ENCODE measurements around the gene RNF212B. TPM values are rescaled to one million over a fixed set of nuclear protein-coding genes. Genes with fewer than 3 reads are reported as not detected.

The RNF212B gene
- total and polyA plus RNA-seq, 2 of the 13 experiments (the other 11 are each of a cell fraction or from before 2014, with no cell fraction given), result 0.05 TPM; not detected in 1

GRCh38 chr14:23195552-23196101, 42.1 kb upstream of the RNF212B start (continued):
- TF ChIP-seq ZNF281 (CRISPR knock-in tag; IDR thresholded peaks at IDR 0.05; ENCODE audit: borderline replicate concordance) (0 out of 2 replicates have a peak, but pooled peaks have one; percentile 7), BCL6 (CRISPR knock-in tag; IDR thresholded peaks at IDR 0.05) (0 out of 2 replicates have a peak, but pooled peaks have one; percentile 7), ZNF749 (CRISPR knock-in tag; IDR thresholded peaks at IDR 0.05; ENCODE audit: borderline replicate concordance) (no peak), IKZF4 (CRISPR knock-in tag; IDR thresholded peaks at IDR 0.05; ENCODE audit: borderline replicate concordance, low read depth, not compliant biosample characterization) (no peak), ZNF280B (CRISPR knock-in tag; IDR thresholded peaks at IDR 0.05; ENCODE audit: borderline replicate concordance) (no peak), MTF2 (CRISPR knock-in tag; IDR thresholded peaks at IDR 0.05; ENCODE audit: borderline replicate concordance) (no peak), EP300 (IDR thresholded peaks at IDR 0.05; ENCODE audit: low read depth in 2 of 2, low read length in 2 of 2) (peak in 1 of 2 experiments; percentile 28; a peak in 1 of 4 replicates), EP300 (CRISPR knock-in tag; IDR thresholded peaks at IDR 0.05; ENCODE audit: borderline replicate concordance) (no peak), SP140L (CRISPR knock-in tag; IDR thresholded peaks at IDR 0.05; ENCODE audit: borderline replicate concordance) (no peak), ZBTB2 (CRISPR knock-in tag; IDR thresholded peaks at IDR 0.05; ENCODE audit: low read depth) (no peak), FOXA1 (IDR thresholded peaks at IDR 0.05) (no peak), FOXA1 (CRISPR knock-in tag; IDR thresholded peaks at IDR 0.05) (0 out of 2 replicates have a peak, but pooled peaks have one; percentile 21), JUNB (CRISPR knock-in tag; IDR thresholded peaks at IDR 0.05; ENCODE audit: borderline replicate concordance) (0 out of 2 replicates have a peak, but pooled peaks have one; percentile 27), NR2F6 (IDR thresholded peaks at IDR 0.05) (no peak), NR2F6 (CRISPR knock-in tag; IDR thresholded peaks at IDR 0.05) (no peak), ZNF747 (CRISPR knock-in tag; IDR thresholded peaks at IDR 0.05; ENCODE audit: borderline replicate concordance) (no peak), KDM1A (CRISPR knock-in tag; IDR thresholded peaks at IDR 0.05) (no peak), CREM (IDR thresholded peaks at IDR 0.05) (no peak), CREM (CRISPR knock-in tag; IDR thresholded peaks at IDR 0.05) (no peak), ATF4 (CRISPR knock-in tag; IDR thresholded peaks at IDR 0.05) (peak in 1 of 2 experiments; percentile 72; a peak in 2 of 4 replicates), ZNF562 (CRISPR knock-in tag; IDR thresholded peaks at IDR 0.05; ENCODE audit: borderline replicate concordance) (no peak), MYC (CRISPR knock-in tag; IDR thresholded peaks at IDR 0.05; ENCODE audit: borderline replicate concordance) (no peak), HOMEZ (CRISPR knock-in tag; IDR thresholded peaks at IDR 0.05; ENCODE audit: low read depth) (no peak)

Measured in HepG2 (cell line).